GM19455 (cell line): ENCODE data around the gene TSPAN11.
"Not testable (repeated sequence)": the region's sequence is repeated elsewhere in the genome, so short reads cannot be mapped to it uniquely, and the experiment has no call there.

Experiments
- ATAC-seq: cut with Tn5 transposase; IDR thresholded peaks from one replicate; pipeline ENCODE4 v1.9.1; 2021; ENCODE audit not compliant: unreplicated experiment

TSPAN11 gene

GRCh38 chr12:31017535-31017934 lies 91.0 kb downstream of the TSPAN11 start:
- ATAC-seq = no peak

GRCh38 chr12:31018106-31018789 lies 91.7 kb downstream of the TSPAN11 start:
- no peak for ATAC-seq

- ATAC-seq = no peak
Observed at GRCh38 chr12:31018790-31019505, 92.4 kb downstream of the TSPAN11 start.

GRCh38 chr12:31019561-31019960 lies 93.0 kb downstream of the TSPAN11 start:
- ATAC-seq = no peak

GRCh38 chr12:31019976-31020375 lies 93.4 kb downstream of the TSPAN11 start:
- ATAC-seq = no peak

- no peak for ATAC-seq
Observed at GRCh38 chr12:31020385-31021166, 94.0 kb downstream of the TSPAN11 start.

- no peak for ATAC-seq
Observed at GRCh38 chr12:31021181-31021580, 94.6 kb downstream of the TSPAN11 start.

GRCh38 chr12:31021809-31022494 lies 95.4 kb downstream of the TSPAN11 start:
- ATAC-seq = no peak

GRCh38 chr12:31023271-31023724 lies 96.8 kb downstream of the TSPAN11 start:
- ATAC-seq = no peak

GRCh38 chr12:31026202-31026601 lies 99.7 kb downstream of the TSPAN11 start:
- no peak for ATAC-seq

- not testable (repeated sequence) for ATAC-seq
Observed at GRCh38 chr12:31027006-31027405, 100.5 kb downstream of the TSPAN11 start.

- ATAC-seq = no peak
Observed at GRCh38 chr12:31029468-31029867, 102.9 kb downstream of the TSPAN11 start.

- no peak for ATAC-seq
Observed at GRCh38 chr12:31029916-31030562, 103.5 kb downstream of the TSPAN11 start.

GRCh38 chr12:31031951-31032335 lies 105.4 kb downstream of the TSPAN11 start:
- ATAC-seq = no peak

GRCh38 chr12:31033146-31033545 lies 106.6 kb downstream of the TSPAN11 start:
- no peak for ATAC-seq

- ATAC-seq = no peak
Observed at GRCh38 chr12:31033681-31034080, 107.1 kb downstream of the TSPAN11 start.

GRCh38 chr12:31034372-31034771 lies 107.8 kb downstream of the TSPAN11 start:
- no peak for ATAC-seq

GRCh38 chr12:31035226-31035625 lies 108.7 kb downstream of the TSPAN11 start:
- no peak for ATAC-seq

GRCh38 chr12:31035967-31036665 lies 109.6 kb downstream of the TSPAN11 start:
- no peak for ATAC-seq

- ATAC-seq = no peak
Observed at GRCh38 chr12:31037028-31037427, 110.5 kb downstream of the TSPAN11 start.
